Large intestine (tissue), 3 donors: ENCODE measurements around the gene CFAP46. TPM values are rescaled to one million over a fixed set of nuclear protein-coding genes. Genes with fewer than 3 reads are reported as not detected.
"Not testable (repeated sequence)": the region's sequence is repeated elsewhere in the genome, so short reads cannot be mapped to it uniquely, and the experiment has no call there.

ENCODE experiments used
- DNase-seq, 2 donors: peaks; one replicate each; pipeline versions ENCODE4 v3.0.0 to v3.0.0-alpha.2; 2013
- H3K27ac ChIP-seq: one replicate; pipeline ENCODE4 v1.5.1; 2013; ENCODE audit warnings: low read length
- H3K27me3 ChIP-seq: 2 replicates; pipeline ENCODE4 v1.6.1; 2013; ENCODE audit warnings: low read length; ENCODE audit not compliant: control insufficient read depth, insufficient read depth
- H3K36me3 ChIP-seq: 2 replicates; pipeline ENCODE4 v1.6.1; 2013; ENCODE audit warnings: low read length; ENCODE audit not compliant: control insufficient read depth, insufficient read depth
- H3K4me1 ChIP-seq: one replicate; pipeline ENCODE4 v1.6.1; 2013; ENCODE audit warnings: low read length; ENCODE audit not compliant: control insufficient read depth, insufficient read depth
- H3K4me3 ChIP-seq: one replicate; pipeline ENCODE4 v1.5.1; 2013; ENCODE audit warnings: low read length
- H3K9me3 ChIP-seq: one replicate; pipeline ENCODE4 v1.6.1; 2013; ENCODE audit warnings: mild to moderate bottlenecking, low read depth, low read length, moderate library complexity; ENCODE audit not compliant: control insufficient read depth
- WGBS: methylation state at CpG from one replicate; pipeline ENCODE4 v1.1.5; 2013; ENCODE audit warnings: low lambda C conversion rate; ENCODE audit not compliant: insufficient coverage; 5-methylcytosine and 5-hydroxymethylcytosine counted together
- polyA plus RNA-seq: library from polyadenylated mRNA; unstranded; fragments of 120-200 nt; gene quantifications from one replicate; pipeline ENCODE4 v1.2.1, GENCODE V29; 2013

The CFAP46 gene
- polyA plus RNA-seq, 1 donor = 0.75 TPM

DNA sequence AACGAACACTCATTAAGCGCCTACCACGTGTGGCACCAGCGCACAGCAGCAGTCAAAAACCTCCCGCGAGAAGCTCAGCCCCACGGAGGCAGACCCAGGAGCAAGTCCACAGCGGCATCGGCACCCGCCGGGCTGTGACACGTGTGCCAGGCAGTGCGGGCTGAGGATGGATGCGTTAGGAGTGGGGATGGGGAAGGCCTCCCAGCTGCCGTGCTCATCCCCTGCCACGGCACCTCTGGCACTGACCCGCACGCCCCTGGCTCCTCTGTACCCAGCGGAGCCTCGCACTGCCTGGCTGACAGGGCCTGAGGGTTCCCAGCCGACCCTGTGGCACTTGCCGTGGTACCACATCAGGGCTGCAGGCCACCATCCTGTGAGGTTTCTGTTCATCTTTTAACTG lies 16.8 kb downstream of the CFAP46 start:
- Histone ChIP-seq H3K9me3 (no peaks in the 10 kb centered on the region), H3K27ac (no peak overlapping the region), H3K36me3 (no peaks in the 10 kb centered on the region), H3K27me3 (no peaks in the 10 kb centered on the region), H3K4me3 (no peak overlapping the region), H3K4me1 (no peaks in the 10 kb centered on the region)
- no CpG with 5 or more reads among the region's 22 CpGs for WGBS
- no peak for DNase-seq

DNA sequence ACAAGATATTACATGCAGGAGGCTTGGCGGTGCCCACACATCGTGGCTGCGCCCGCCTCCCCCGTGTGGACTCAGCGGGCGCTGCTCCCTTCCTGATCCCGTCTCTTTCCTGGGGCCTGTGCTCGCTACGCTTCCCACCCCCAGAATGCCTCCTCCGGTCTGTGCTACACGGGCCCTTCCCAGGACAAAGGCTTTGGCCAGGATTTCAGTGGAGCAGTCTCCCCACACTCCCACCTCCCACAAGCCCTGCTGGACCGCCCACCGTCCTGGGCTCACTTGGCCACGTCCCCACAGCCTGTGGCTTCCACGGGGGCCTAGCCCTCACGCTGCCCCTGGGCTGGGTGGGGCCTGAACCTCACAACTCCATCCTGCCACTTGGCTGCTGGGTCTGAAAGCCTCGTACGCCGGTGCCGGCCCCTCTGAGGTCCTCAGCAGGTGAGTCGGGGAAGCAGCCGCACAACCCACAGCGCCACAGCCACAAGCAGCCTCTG lies 17.3 kb downstream of the CFAP46 start:
- no peaks in the 10 kb centered on the region for H3K9me3 ChIP-seq
- no peak for DNase-seq
- no peaks in the 10 kb centered on the region for H3K27me3 ChIP-seq
- no peak overlapping the region for H3K27ac ChIP-seq
- no CpG with 5 or more reads among the region's 24 CpGs for WGBS
- no peaks in the 10 kb centered on the region for H3K4me1 ChIP-seq
- no peak overlapping the region for H3K4me3 ChIP-seq
- no peaks in the 10 kb centered on the region for H3K36me3 ChIP-seq

DNA sequence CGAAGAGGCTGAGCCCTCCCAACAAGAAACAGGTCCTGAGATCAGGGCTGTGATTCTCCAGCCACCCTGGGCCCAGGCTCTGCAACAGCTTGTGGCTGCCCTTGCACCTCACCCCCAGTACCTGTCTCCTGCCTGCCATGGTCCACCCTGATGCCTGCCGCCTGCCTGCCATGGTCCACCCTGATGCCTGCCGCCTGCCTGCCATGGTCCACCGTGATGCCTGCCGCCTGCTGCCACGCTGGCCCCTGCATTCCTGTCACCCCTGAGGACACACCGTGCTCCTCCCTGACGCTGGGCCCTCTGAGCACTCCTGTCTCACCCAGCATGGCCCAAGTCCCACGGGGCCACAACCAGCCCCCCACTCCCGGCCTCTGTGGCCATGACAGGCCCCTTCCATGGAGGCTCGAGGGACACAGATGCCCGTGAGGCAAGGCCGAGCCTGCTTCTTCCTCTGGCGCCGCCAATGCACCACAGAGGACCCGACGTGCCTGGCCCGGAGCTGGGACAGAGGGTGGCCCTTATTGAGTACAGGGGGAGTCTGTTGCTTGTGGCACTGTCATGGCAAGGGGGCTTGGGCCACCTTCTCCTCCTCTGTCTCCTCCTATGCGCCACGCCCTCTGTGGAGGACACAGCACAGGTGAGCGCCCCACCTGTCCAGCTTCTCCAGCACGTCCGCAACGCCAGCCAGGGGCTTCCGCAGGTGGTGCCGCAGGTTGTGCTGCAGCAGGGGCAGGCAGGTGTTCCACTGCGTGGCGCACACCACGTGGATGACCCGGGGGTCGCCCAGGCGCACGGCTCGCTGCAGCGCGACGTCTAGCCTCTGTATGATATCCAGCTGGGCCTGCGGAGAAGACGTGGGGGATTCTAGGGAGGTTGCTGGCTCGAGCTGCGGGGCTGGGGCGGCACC lies 18.1 kb downstream of the CFAP46 start:
- H3K4me1 ChIP-seq = no peaks in the 10 kb centered on the region
- no CpG with 5 or more reads among the region's 42 CpGs for WGBS
- no peak overlapping the region for H3K27ac ChIP-seq
- no peak overlapping the region for H3K4me3 ChIP-seq
- DNase-seq = no peak
- H3K36me3 ChIP-seq = no peaks in the 10 kb centered on the region
- H3K9me3 ChIP-seq = no peaks in the 10 kb centered on the region
- no peaks in the 10 kb centered on the region for H3K27me3 ChIP-seq

DNA sequence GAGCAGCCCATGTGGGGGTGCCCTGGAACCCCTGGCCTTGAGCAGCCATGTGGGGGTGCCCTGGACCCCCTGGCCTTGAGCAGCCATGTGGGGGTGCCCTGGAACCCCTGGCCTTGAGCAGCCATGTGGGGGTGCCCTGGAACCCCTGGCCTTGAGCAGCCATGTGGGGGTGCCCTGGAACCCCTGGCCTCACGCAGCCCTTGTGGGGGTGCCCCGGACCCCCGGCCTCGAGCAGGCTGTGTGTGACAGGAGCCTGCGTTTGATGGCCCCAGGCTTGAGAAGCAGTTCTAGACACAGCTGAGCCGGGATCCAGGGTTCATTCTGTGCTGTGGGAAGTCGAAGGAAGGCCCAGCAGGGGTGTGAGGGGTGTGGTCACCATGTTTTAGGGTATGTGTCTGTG lies 19.0 kb downstream of the CFAP46 start:
- H3K27ac ChIP-seq, H3K36me3 ChIP-seq, H3K4me3 ChIP-seq, H3K27me3 ChIP-seq, DNase-seq, H3K9me3 ChIP-seq, H3K4me1 ChIP-seq: not testable (repeated sequence)
- WGBS = no CpG with 5 or more reads among the region's 7 CpGs

DNA sequence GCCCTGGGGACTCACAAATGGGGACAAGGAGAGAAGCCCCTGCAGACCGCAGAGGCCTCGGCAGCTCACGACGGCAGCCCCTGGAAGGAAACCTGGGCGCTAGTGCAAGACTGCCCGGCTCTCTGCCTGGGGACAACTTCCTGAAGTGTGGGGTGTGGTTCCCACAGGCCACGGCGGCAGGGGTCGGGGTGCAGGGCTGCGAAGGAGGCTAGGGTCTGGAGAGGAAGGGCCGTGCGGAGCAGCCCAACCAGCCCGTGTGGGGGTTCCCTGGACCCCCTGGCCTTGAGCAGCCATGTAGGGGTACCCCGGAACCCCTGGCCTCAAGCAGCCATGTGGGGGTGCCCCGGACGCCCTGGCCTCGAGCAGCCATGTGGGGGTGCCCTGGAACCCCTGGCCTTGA lies 19.5 kb downstream of the CFAP46 start:
- no CpG with 5 or more reads among the region's 17 CpGs for WGBS

DNA sequence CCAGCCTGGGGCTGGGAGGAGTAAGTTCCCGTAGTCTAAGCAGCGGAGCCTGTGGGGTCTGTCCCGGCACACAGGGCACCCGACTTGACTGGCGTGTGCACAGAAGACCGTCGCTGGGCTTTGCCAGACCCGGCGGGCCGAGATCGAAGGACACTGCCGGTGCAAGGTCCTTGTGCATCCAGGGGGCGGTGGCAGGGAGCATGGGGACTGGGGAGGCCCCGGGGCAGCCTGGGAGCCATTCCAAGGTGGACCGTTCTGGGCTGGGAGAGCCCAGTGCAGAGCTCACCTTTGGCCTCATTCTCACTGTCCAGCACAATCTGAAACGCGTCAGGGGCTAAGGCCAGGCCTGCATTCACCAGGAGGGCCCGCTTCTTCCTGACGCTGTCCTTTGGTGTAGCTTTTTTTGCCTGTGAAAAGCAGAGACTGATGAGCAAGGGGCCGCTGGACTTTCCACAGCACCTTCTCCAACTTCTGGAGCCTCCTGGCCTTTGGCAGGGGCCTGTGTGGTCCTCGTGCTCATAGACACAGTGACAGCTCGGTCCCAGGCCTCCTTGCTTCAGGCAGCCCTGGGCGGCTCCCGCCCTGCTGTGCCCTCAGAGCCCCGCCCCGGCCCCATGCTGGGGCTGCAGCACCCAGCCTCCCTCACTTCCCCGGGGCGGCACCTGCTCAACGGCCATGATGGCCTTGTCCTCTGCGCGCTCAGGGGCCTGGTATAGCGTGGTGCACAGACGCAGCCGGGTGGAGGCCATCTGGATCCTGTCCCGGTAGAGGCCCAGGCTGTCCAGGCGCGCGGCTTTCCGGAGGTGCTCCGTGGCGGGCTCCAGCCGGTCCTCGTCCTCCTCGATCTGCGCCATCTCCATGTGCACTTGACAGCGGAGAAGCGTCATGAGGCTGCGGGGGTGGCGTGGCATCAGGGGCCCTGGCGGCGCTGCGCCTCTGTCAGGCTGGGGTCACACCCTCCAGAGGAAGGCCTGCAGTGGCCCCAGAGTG lies 20.3 kb downstream of the CFAP46 start:
- no peak overlapping the region for H3K4me3 ChIP-seq
- no peak for DNase-seq
- no peak overlapping the region for H3K27ac ChIP-seq
- H3K36me3 ChIP-seq = no peaks in the 10 kb centered on the region
- no peaks in the 10 kb centered on the region for H3K27me3 ChIP-seq
- WGBS = no CpG with 5 or more reads among the region's 52 CpGs
- no peaks in the 10 kb centered on the region for H3K9me3 ChIP-seq
- no peaks in the 10 kb centered on the region for H3K4me1 ChIP-seq

More for the DNA sequence above, 19.5 kb downstream of the CFAP46 start:
- Histone ChIP-seq H3K4me3 (no peak overlapping the region), H3K4me1 (no peaks in the 10 kb centered on the region), H3K36me3 (no peaks in the 10 kb centered on the region), H3K27ac (no peak overlapping the region), H3K9me3 (no peaks in the 10 kb centered on the region), H3K27me3 (no peaks in the 10 kb centered on the region)
- DNase-seq = no peak

DNA sequence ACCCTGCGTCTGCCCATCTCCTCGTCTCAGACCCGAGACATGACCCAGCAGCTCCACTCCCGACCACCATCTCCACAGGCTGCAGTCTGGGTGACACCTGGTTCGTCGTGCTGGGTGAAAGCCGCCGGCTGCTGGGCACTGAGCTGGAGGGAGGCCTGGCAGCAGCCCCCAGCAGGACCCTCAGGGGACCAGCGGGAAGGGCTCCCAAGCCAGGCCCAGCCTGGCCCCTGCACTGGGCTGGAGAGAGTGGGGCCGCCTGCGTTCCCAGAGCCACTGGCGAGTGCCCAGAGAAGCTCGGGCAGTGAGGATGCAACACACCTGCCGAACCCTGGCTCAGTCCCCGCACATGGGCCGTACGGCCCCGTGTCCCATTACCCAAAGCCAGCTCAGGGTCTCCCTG lies 21.3 kb downstream of the CFAP46 start:
- H3K27ac ChIP-seq = no peak overlapping the region
- no peaks in the 10 kb centered on the region for H3K9me3 ChIP-seq
- no peak overlapping the region for H3K4me3 ChIP-seq
- no peaks in the 10 kb centered on the region for H3K36me3 ChIP-seq
- no peak for DNase-seq
- H3K4me1 ChIP-seq = no peaks in the 10 kb centered on the region
- H3K27me3 ChIP-seq = no peaks in the 10 kb centered on the region
- WGBS = no CpG with 5 or more reads among the region's 18 CpGs

DNA sequence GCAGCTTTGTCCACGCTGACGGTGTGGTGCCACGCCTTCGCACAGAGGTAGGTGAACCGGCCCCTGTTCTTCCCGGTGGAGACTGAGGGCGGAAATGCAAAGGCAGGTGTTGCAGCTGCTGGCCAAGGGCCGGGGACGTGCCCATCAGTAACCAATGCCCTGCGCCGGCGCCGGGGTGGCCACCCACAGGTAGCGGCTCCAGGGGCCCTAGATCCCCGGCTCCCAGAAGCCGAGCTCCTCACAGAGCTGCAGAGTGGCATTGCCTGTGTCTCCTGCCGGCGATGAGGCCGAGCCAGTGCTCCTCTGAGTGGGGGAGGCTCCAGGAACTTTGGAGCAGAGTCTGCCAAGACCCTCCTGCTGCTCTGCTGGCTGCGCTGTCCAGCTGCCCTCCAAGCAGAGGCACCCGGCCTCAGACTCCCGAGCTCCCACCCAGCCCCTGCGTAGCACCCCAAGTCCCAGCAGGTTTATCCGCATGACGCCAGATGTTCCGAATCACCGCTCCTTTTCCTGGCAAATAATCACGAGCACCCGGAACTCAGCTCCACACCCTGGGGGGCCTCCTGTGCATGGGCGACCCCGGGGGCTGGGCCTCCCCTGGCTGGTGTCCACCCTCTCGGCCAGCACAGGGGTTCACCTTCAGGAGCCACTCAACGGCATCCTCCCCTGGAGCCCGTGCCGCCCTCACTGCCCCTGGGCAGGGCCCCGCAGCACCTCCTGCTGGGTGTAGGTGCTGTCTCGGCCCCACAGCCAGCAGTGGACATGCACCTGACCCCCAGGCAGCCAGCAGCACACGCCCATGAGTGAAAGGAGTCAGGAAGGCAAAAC lies 22.1 kb downstream of the CFAP46 start:
- H3K27ac ChIP-seq = no peak overlapping the region
- H3K4me1 ChIP-seq = no peaks in the 10 kb centered on the region
- no peaks in the 10 kb centered on the region for H3K36me3 ChIP-seq
- no CpG with 5 or more reads among the region's 38 CpGs for WGBS
- H3K27me3 ChIP-seq = no peaks in the 10 kb centered on the region
- DNase-seq = no peak
- H3K4me3 ChIP-seq = no peak overlapping the region
- no peaks in the 10 kb centered on the region for H3K9me3 ChIP-seq

DNA sequence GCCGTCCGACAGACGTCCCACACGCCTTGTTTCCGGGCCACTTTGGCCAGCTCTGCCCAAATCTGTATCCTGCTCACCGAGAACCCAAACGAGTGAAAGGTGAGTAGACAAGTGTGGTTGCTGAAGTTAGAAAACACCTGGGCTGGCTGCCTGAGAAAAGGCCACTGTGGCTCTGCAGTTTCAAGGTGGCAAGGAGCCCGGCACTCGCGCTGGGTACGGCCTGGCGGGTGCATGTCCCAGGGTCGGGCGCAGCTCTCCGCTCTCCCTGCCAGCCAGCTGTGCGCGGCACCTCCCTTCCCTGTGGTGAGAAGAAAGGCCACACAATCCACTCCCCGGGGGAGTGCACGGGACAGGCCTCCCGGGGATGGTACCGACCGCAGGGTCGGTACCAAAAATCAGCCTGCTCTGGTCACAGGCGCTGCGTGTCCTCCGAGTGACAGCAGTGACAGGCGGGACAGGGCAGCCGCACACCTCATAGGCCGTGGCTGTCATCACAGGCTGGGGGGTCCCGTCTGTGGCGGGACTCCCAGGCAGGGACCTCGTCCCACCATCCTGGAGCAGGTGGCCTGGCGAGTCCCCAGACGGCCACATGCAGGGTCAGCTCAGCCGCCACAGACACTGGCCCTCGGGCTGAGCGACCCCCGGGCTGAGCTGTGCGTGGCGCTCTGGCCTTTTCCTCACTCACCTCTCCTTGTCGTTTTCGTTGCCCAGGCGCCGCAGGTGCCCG lies 22.8 kb downstream of the CFAP46 start:
- no peak for DNase-seq
- Histone ChIP-seq H3K27me3 (no peaks in the 10 kb centered on the region), H3K36me3 (no peaks in the 10 kb centered on the region), H3K27ac (no peak overlapping the region), H3K9me3 (no peaks in the 10 kb centered on the region), H3K4me1 (no peaks in the 10 kb centered on the region), H3K4me3 (no peak overlapping the region)
- WGBS = no CpG with 5 or more reads among the region's 45 CpGs
